ENCODE data around the gene REEP3. TPM values are rescaled to one million over a fixed set of nuclear protein-coding genes. Genes with fewer than 3 reads are reported as not detected.
A peak's percentile ranks its signal among the peaks of the same experiment; 100 is the strongest.

The REEP3 gene
- total and polyA plus RNA-seq, 2 of the 8 experiments (the other 6 are each of a cell fraction or from before 2014, with no cell fraction given), result 5.8 to 31.5 TPM

DNA sequence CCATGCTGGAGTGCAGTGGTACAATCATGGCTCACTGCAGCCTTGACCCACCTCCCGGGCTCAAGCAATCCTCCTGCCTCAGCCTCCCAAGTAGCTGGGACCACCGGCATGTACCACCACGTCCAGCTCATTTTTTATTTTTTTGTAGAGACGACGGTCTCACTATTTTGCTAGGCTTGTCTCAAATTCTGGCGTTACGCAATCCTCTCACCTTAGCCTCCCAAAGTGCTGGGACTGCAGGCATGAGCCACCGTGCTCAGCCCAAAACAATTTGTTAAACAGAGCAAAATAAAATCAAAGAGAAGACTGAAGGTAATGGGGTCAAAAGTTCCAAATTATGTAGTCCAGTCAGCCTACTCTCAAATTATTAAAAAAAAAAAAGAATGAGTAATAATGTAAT, 46.7 kb upstream of the REEP3 start:
- H3K9ac ChIP-seq (replicated peaks in 1 of 4; ENCODE audit: extremely low read depth in 1 of 4, low read depth in 3 of 4, low read length in 3 of 4), result no peak overlapping the region
- no peak overlapping the region for H2BK20ac ChIP-seq (ENCODE audit: low read length)
- ChIA-PET POLR2A (ENCODE audit: partially characterized antibody) (interaction anchor here (0.9 kb wide), 1 partner anchor 40 kb away, joined by 3 read pairs; no protein-coding TSS in a partner anchor), CTCF (ENCODE audit: partially characterized antibody) (interaction anchor here (0.5 kb wide), 1 partner anchor 270 kb away, joined by 3 read pairs; no protein-coding TSS in a partner anchor)
- peaks cover 0 to 76% of the 10 kb centered on the region in 2 experiments; a peak in 3 of 4 replicates for H3K79me2 ChIP-seq (ENCODE audit: control insufficient read depth in 1 of 2, insufficient read depth in 2 of 2, low read length in 2 of 2)
- no peak overlapping the region for H3K4ac ChIP-seq (replicated peaks; ENCODE audit: insufficient read length, low read depth, low read length)
- H2BK120ac ChIP-seq (replicated peaks; ENCODE audit: low read depth, low read length), result no peak overlapping the region
- H3K14ac ChIP-seq (ENCODE audit: insufficient read length), result no peak overlapping the region
- no peak overlapping the region for H3K4me2 ChIP-seq (ENCODE audit: insufficient read depth in 1 of 2, low read depth in 2 of 2, low read length in 2 of 2)
- H4K91ac ChIP-seq (replicated peaks; ENCODE audit: insufficient read length, low read length), result no peak overlapping the region
- no peak overlapping the region for H2BK12ac ChIP-seq (ENCODE audit: low read depth, low read length)
- H3K79me1 ChIP-seq (ENCODE audit: low read depth, low read length), result no peaks in the 10 kb centered on the region; the same call in 1 of the 2 replicates
- no peaks in the 10 kb centered on the region for H3K27me3 ChIP-seq (replicated peaks in 1 of 4; ENCODE audit: control insufficient read depth in 3 of 4, extremely low read depth in 1 of 4, insufficient read depth in 3 of 4, low read length in 3 of 4)
- no peak overlapping the region for H3K27ac ChIP-seq (ENCODE audit: low read depth, low read length)
- no peaks in the 10 kb centered on the region for H3K36me3 ChIP-seq (ENCODE audit: control insufficient read depth in 2 of 4, insufficient read depth in 4 of 4, low read length in 3 of 4)
- H2AFZ ChIP-seq (ENCODE audit: low read length), result no peak overlapping the region
- no peak overlapping the region for H3K4me3 ChIP-seq (ENCODE audit: extremely low read depth in 1 of 4, insufficient read depth in 2 of 4, low read depth in 3 of 4, low read length in 4 of 4)
- H2BK15ac ChIP-seq (ENCODE audit: low read length), result no peak overlapping the region
- no peak overlapping the region for H3K18ac ChIP-seq (ENCODE audit: extremely low read depth, low read length)
- H3K56ac ChIP-seq (replicated peaks; ENCODE audit: insufficient read length, low read depth, low read length), result no peak overlapping the region
- H3K23me2 ChIP-seq (ENCODE audit: low read depth, low read length), result peaks cover 2% of the 10 kb centered on the region; the same call in 1 of the 2 replicates
- H2BK5ac ChIP-seq (ENCODE audit: low read depth, low read length), result no peak overlapping the region
- FAIRE-seq, result no peak
- H3K9me3 ChIP-seq (ENCODE audit: insufficient read depth in 2 of 2, low read depth in 1 of 2, low read length in 1 of 2), result no peaks in the 10 kb centered on the region
- H3K23ac ChIP-seq (ENCODE audit: insufficient read length), result no peak overlapping the region
- no peak for TF ChIP-seq KDM4A (IDR thresholded peaks at IDR 0.05; ENCODE audit: low read depth, low read length, severe bottlenecking)
- peak; percentile 93 for TF ChIP-seq CEBPB (IDR thresholded peaks at IDR 0.05; ENCODE audit: low read depth, low read length)
- no peak overlapping the region for H4K8ac ChIP-seq (ENCODE audit: extremely low read depth, insufficient read depth, low read length)
- no peak overlapping the region for H4K5ac ChIP-seq (ENCODE audit: insufficient read length, low read depth, low read length)
- 84% methylated on average over 8 of the region's 8 CpGs; no CpG with 5 or more reads in 1 of the 2 experiments for WGBS, 2 experiments (ENCODE audit: extremely low coverage in 1 of 2, insufficient coverage in 1 of 2, insufficient read length in 1 of 2, insufficient replicate concordance in 2 of 2, low coverage in 1 of 2, low lambda C conversion rate in 2 of 2, missing lambda C conversion rate in 1 of 2)
- H4K20me1 ChIP-seq (replicated peaks in 1 of 2; ENCODE audit: control insufficient read depth in 1 of 2, insufficient read depth in 2 of 2, low read length in 2 of 2), result no peaks in the 10 kb centered on the region
- DNase-seq (ENCODE audit: low read depth in 1 of 2, low spot score in 2 of 2), result no peak
- peaks cover 0 to 6% (median 4%) of the 10 kb centered on the region in 4 experiments; a peak in 5 of 7 replicates for H3K4me1 ChIP-seq (replicated peaks in 1 of 4; ENCODE audit: control insufficient read depth in 3 of 4, insufficient read depth in 4 of 4, low read length in 3 of 4)
- no peak overlapping the region for H2AK5ac ChIP-seq (ENCODE audit: low read depth, low read length)

Measured in H1 (cell line).